GM18498 (cell line): Measurements from ENCODE around the gene DIAPH1.

Experiments used
- ATAC-seq: cut with Tn5 transposase; IDR thresholded peaks from one replicate; pipeline ENCODE4 v1.9.1; 2021; ENCODE audit warnings: mild to moderate bottlenecking, moderate library complexity; ENCODE audit not compliant: unreplicated experiment

DIAPH1 gene

GRCh38 chr5:141485321-141486055 is 133.3 kb downstream of the DIAPH1 start:
- ATAC-seq: no peak

- no peak for ATAC-seq
These were observed 134.0 kb downstream of the DIAPH1 start, which contains the start of gene PCDHGC4 for GRCh38 chr5:141484641-141485311. Gene PCDHGC4, plus strand, starts transcription at chr5:141485030. Its CDS starts 144 bp downstream, at chr5:141485174.

- ATAC-seq: no peak
These were observed 134.5 kb downstream of the DIAPH1 start for GRCh38 chr5:141484310-141484640.

- ATAC-seq: no peak
These were observed 134.9 kb downstream of the DIAPH1 start for GRCh38 chr5:141483902-141484301.

- no peak for ATAC-seq
These were observed 139.0 kb downstream of the DIAPH1 start for GRCh38 chr5:141479776-141480175.

- no peak for ATAC-seq
These were observed 140.4 kb downstream of the DIAPH1 start for GRCh38 chr5:141478321-141478945.

- ATAC-seq: no peak
These were observed 141.0 kb downstream of the DIAPH1 start for GRCh38 chr5:141477815-141478214.

- ATAC-seq: no peak
These were observed 141.7 kb downstream of the DIAPH1 start for GRCh38 chr5:141477044-141477575.

GRCh38 chr5:141476132-141476911 is 142.5 kb downstream of the DIAPH1 start:
- ATAC-seq: peak; percentile 28

- ATAC-seq: peak; percentile 94
These were observed 143.1 kb downstream of the DIAPH1 start, which contains the start of gene PCDHGC3 for GRCh38 chr5:141475625-141476131. Gene PCDHGC3, plus strand, starts transcription at chr5:141475966. Its CDS starts 151 bp downstream, at chr5:141476117.

GRCh38 chr5:141465351-141465750 is 153.4 kb downstream of the DIAPH1 start:
- ATAC-seq: no peak
